GM12892 (cell line): ENCODE data around the gene ARHGAP26.

Source experiments
- POLR2A ChIP-seq: IDR thresholded peaks from 2 replicates; pipeline ENCODE4 v1.6.1; 2011; ENCODE audit warnings: low read depth, low read length, control low read depth
- POLR2AphosphoS5 ChIP-seq: IDR thresholded peaks from 2 replicates; pipeline ENCODE4 v1.6.1; 2011; ENCODE audit warnings: low read depth, low read length, control low read depth
- TAF1 ChIP-seq: IDR thresholded peaks from 2 replicates; pipeline ENCODE4 v1.6.1; 2011; ENCODE audit warnings: low read depth, mild to moderate bottlenecking, control low read depth, low read length, borderline replicate concordance

GRCh38 chr5:143036146-143036927 lies 266.2 kb downstream of the ARHGAP26 start:
- no peak for TF ChIP-seq POLR2A
- no peak for TF ChIP-seq POLR2AphosphoS5
- no peak for TF ChIP-seq TAF1
